ENCODE data around the gene CFL1.

DNA sequence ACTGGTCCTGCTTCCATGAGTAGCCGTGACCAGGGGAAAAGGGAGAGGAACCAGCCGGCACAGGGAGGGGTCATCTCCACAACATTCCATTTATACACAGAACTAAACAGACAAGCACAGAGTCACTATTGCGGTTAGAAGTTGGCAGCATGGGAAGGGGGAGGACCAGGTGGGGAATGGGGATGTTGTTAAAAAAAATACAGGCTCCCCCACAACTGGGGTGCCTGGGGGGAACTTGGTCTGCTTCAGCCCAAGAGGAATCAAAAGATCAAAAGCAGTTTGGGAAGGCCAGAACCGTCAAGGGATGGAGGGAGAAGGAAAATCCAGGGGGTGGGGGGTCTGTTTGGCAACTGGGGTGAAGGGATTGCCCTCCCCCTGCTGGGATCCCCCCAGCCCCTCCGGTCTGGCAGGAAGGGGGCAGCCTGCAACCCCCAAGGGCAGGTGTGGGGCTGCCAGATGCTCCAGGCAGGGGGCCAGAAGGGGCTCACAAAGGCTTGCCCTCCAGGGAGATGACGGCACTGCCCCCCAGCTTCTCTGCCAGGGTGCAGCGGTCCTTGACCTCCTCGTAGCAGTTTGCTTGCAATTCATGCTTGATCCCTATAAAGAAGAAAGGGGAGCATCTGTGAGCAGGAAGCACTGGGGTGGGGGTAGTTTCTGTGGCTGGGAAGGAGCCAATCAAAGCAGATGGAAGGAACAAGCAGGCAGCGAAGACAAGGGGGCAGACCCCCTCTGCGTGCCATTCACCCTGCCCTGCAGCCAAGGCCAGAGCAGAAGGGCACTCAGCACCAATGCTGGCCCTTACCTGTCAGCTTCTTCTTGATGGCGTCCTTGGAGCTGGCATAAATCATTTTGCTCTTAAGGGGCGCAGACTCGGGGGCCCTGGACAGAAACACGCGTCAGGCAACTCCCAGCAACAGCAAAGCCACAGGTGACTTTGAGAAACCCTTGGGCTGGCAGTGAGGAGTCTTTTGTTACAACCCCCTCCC lies 2.8 kb downstream of the CFL1 start:
- TF ChIP-seq CTCF (IDR thresholded peaks at IDR 0.05) = no peak
- no peak for TF ChIP-seq EP300 (IDR thresholded peaks at IDR 0.05)

Measured in ovary (tissue), 3 donors.